Stimulated activated CD4-positive, alpha-beta T cell treated with anti-CD3 and anti-CD28 coated beads, TNF-alpha, amount 100 ng/mL, for 24 hours (primary cell): Measurements from ENCODE around the gene MGLL.

Source experiments
- DNase-seq, 3 experiments: peaks; one replicate each; pipeline ENCODE4 v3.0.0-alpha.2; 2020; ENCODE audit warnings: low read depth in 3 of 3

MGLL gene

GRCh38 chr3:127822041-127822681 is at the start of gene MGLL:
MGLL (minus strand) TSS chr3:127822515; CDS start chr3:127822318, 197 bp downstream.
- no peak for DNase-seq

- DNase-seq = no peak
Measured at GRCh38 chr3:127870156-127870555, 47.8 kb upstream of the MGLL start.

DNA sequence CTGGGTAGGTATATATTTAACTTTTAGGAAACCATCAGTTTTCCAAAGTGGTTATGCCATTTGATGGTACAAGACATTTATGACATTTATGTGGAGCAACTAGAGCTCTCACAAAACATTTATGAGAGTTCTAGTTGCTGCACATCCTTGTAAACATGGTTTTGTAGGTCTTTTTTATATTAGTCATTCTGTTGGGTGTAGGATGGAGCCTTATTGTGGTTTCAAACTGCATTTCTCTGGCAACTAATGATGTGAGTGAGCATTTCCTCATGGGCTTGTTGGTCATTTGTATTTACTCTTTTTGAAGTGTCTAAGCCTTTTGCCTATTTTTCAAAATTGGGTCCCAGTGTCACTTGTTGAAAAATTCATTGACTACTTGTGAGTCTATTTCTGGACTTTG is 45.7 kb upstream of the MGLL start:
- no peak for DNase-seq

- DNase-seq = no peak
Measured at GRCh38 chr3:127867412-127867811, 45.1 kb upstream of the MGLL start.

DNA sequence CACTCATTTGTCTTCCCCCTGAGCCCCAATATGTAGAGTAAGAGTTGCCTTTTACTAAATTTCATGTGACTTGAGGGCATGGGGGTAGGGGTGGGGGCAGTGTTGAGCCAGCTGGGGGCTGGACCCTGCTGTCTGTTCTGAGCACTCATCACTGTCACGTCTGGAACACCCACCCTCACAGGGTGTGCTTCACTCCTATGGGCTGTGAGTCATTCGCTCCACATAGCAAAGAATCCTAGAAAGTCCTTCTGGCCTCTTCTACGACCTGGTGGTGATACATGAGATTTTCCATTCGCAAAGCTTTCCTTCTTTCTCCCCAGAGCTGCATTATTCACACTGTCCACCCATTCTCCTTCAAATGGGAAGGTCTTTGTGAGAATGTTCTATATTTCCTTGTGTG is 43.6 kb upstream of the MGLL start:
- DNase-seq = peak in 1 of 3 experiments; percentile 4

GRCh38 chr3:127860211-127860696 is 37.9 kb upstream of the MGLL start:
- DNase-seq = no peak

DNA sequence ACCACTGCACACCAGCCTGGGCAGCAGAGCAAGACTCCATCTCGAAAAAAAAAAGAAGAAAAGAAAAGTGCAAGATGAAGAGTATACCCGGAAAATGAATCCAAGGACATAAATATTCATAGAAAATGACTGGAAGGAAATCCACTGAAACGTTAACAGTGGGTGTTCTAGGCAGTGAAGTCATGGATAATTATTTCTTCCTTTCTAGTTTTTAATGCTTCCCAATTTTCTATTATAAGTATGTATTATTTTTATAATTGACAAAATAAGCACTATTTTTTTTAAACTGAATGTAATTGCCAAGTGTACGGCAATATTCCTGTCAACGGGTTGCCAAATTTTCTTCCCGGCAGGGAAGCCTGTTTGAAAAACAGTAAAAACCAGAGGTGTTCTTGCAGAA is 37.4 kb upstream of the MGLL start:
- DNase-seq = no peak

- DNase-seq = no peak
Measured at GRCh38 chr3:127858937-127859336, 36.6 kb upstream of the MGLL start.

DNA sequence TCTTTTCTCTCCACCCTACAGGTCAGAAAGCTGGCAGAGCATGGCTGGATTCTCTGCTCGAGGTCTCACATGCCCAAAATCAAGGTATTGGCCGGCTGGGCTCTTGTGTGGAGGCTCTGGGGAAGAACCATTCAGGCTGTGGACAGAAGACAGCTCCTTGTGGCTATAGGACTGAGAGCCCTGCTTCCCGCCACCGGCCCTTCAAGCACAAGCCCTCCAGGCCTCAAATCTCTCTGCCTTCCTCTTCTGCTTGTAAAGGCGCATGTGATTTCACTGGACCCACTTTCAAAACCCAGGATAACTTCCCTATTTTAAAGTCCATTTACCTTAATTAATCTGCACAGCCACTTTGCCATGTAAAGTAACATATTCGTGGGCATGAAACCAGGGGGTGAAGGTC is 36.2 kb upstream of the MGLL start:
- no peak for DNase-seq

- no peak for DNase-seq
Measured at GRCh38 chr3:127857333-127857732, 35.0 kb upstream of the MGLL start.

DNA sequence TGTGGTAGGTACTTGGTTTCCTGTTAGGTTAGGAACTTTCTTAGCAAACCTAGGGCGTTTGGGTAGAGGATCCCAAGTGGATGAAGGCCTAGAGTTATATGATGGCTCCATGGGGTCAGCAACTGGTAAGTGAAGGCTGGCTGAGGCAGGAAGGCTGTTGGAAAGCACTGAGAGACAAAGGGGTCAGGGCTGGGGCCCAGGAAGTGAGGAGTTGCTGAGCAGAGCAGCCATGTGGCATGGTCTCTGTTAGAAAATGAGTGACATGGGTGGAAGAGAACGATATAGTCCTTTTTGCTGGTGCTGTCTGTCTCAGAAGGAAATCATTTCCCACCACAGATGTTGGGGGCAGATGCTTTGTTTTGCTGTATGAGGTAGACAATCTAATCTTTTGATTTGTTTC is 34.5 kb upstream of the MGLL start:
- no peak for DNase-seq

DNA sequence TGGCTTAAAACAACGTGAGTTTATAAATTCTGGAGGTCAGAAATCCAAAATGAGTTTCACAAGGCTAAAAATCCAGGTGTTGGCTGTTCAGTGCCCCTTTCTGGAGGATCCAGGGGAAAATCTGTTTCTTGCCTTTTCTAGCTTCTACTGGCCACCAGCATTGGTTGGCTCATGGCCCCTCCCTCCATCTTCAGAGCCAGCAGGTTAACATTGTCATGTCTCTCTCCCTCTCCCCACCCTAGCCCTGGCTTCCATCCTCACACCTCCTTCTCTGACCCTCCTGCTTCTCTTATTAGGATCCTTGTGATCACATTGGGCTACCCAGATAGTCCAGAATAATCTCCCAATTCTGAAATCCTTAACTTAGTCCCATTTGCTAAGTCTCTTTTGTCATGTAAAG is 32.9 kb upstream of the MGLL start:
- no peak for DNase-seq

GRCh38 chr3:127853681-127854080 is 31.4 kb upstream of the MGLL start:
- DNase-seq = no peak

DNA sequence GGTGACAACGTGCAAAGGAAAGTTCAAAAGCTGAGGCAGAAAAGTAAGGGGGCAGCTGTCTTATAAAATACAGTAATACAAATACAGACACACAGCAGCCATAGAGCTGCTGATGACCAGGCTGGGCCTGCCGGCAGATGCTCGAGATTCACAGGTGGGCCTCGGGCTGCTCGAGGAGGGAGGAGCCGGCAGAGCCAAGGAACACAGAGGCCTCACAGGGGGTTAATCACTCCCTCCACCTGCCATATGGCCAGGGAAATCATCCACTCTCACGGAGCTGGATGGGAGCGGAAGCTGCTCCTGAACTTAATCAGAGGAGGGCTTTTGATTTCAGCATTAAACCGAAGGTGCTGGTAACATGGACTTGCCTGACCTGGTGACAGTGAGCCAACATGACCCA is 29.6 kb upstream of the MGLL start:
- DNase-seq = no peak

DNA sequence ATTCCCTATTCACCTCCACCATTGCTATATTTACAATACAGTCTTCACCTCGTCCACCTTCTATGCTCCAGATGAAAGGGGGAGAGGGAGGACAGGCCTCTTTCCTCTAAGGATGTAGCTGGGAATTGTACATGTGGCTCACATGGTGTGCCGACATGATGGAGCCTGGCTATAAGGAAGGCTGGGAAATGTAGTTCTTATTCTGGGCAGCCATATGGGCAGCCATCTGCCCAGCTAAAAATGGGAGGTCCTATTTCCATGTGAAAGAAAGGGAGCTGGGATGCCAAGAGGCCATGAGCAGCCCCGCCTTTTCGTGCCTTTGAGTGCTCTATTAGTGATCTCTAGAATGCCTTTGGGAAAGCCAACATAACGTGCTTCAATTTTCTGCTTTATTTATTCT is 27.1 kb upstream of the MGLL start:
- DNase-seq = no peak

- no peak for DNase-seq
Measured at GRCh38 chr3:127848131-127849129, 26.1 kb upstream of the MGLL start.

DNA sequence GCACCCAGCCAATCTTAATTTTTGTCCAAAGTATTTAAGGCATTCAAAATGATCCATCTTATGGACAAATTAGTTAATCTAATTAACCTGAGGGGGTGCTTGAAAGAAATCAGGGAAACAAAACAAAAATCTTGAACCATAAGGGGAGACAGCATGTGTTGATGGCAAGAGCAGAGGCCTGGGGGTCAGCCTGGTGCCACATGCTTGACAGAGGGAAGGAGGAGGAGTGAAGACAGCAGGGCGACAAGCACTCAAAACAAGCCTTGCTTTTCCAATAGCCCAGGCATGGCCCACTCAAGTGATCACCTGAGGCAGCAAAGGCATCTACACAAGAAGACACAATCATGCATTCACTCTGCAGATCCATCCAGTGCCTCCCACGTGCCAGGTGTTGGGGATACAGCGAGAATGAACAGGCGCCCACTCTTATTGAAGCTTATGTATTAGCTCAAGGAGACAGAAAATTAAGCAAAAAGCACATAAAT is 25.0 kb upstream of the MGLL start:
- no peak for DNase-seq

- no peak for DNase-seq
Measured at GRCh38 chr3:127846576-127846975, 24.3 kb upstream of the MGLL start.

GRCh38 chr3:127844326-127844942 is 22.1 kb upstream of the MGLL start:
- DNase-seq = no peak

- DNase-seq = no peak
Measured at GRCh38 chr3:127840671-127841070, 18.4 kb upstream of the MGLL start.

- DNase-seq = no peak
Measured at GRCh38 chr3:127839099-127839498, 16.8 kb upstream of the MGLL start.
